ENCODE results near the gene SCAI. TPM values are rescaled to one million over a fixed set of nuclear protein-coding genes. Genes with fewer than 3 reads are reported as not detected.

The SCAI gene
- total RNA-seq, 4 donors from 2014 or later, result 5.6 to 10.4 (median 7.8) TPM

DNA sequence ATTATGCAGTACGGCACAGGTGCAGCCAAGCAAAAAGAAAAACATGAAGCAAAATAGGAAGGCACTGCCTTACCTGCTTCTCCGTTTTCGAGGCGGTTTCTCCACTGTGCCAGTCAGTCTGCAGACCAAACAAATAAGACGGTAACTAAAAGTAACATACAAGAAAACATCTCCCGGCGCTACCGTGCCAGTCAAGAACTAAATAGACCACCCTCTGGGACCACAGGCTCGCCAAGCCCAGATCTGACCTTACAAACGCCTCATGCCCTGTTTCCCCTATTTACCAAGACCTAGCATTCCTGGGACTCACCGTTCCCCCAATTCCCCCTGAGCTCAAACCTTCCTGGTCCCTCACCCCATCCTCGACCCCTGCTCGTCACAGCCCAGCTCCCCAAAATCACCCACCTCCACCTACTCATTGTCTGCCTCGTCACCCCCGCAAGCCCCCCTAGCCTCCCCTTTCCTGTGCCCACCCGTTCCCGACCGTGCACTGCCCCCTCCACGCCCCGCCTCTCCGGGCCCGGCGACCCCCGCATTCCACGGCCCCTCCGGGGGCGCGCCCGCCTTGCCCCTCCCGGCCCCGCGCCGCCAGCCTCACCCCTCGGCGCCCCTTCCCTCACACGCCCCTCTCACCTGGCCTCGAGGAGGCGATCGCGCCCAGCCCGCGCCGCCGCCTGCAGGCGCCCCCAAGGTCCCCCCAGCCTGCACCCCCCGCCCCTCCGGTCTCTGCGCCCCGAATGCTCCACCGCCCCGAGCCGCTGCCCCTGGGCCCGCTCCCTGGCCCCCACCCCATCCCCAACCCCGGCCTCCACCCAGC, 560 bp downstream of the SCAI start:
- Histone ChIP-seq H3K4me1 (peaks cover 5 to 31% (median 30%) of the 10 kb centered on the region in 4 donors), H3K27ac (replicated peaks in 1 of 4) (peak overlapping the region; percentile 70 to 88 (median 84)), H3K9me3 (no peaks in the 10 kb centered on the region), H3K36me3 (peaks cover 0 to 3% (median 0%) of the 10 kb centered on the region in 4 donors), H3K27me3 (no peaks in the 10 kb centered on the region), H3K4me3 (peak overlapping the region; percentile 80 to 96 (median 86))
- intact Hi-C loops (cut with DNase I), result loop anchor here (2.0 to 10.0 kb wide), 5 partner anchors 78 to 370 kb away; partner anchors contain the start of genes GOLGA1, HSPA5, NR6A1 and WDR38
- TF ChIP-seq POLR2A (IDR thresholded peaks at IDR 0.05; ENCODE audit: low read depth), result no peak
- TF ChIP-seq, protein P1, sequence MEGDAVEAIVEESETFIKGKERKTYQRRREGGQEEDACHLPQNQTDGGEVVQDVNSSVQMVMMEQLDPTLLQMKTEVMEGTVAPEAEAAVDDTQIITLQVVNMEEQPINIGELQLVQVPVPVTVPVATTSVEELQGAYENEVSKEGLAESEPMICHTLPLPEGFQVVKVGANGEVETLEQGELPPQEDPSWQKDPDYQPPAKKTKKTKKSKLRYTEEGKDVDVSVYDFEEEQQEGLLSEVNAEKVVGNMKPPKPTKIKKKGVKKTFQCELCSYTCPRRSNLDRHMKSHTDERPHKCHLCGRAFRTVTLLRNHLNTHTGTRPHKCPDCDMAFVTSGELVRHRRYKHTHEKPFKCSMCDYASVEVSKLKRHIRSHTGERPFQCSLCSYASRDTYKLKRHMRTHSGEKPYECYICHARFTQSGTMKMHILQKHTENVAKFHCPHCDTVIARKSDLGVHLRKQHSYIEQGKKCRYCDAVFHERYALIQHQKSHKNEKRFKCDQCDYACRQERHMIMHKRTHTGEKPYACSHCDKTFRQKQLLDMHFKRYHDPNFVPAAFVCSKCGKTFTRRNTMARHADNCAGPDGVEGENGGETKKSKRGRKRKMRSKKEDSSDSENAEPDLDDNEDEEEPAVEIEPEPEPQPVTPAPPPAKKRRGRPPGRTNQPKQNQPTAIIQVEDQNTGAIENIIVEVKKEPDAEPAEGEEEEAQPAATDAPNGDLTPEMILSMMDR (IDR thresholded peaks at IDR 0.05), result no peak
- no peak for TF ChIP-seq EP300 (IDR thresholded peaks at IDR 0.05)
- no peak for TF ChIP-seq POLR2AphosphoS5 (IDR thresholded peaks at IDR 0.05)
- no peak for DNase-seq (ENCODE audit: extremely low spot score)
- 3% methylated on average over 45 of the region's 54 CpGs for WGBS

DNA sequence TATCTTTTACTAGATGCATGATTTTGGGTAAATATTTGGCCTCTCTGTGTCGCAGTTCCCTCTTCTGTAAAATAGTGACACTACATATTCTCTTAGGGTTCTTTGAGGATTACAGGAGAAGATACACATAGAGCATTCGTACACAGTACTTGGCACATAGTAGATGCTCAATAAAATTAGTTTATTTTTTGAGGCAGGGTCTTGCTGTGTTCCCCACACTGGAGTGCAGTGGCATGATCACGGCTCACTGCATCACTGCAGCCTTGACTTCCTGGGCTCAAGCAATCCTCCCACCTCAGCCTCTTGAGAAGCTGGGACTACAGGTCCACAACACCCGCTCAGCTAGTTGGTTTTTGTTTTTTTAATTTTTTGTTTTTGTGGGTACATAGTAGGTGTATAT, 1.6 kb downstream of the SCAI start:
- intact Hi-C loops (cut with DNase I), result loop anchor here (2.0 to 10.0 kb wide), 5 partner anchors 77 to 369 kb away; partner anchors contain the start of genes GOLGA1, HSPA5, NR6A1 and WDR38
- no peaks in the 10 kb centered on the region for H3K27me3 ChIP-seq

DNA sequence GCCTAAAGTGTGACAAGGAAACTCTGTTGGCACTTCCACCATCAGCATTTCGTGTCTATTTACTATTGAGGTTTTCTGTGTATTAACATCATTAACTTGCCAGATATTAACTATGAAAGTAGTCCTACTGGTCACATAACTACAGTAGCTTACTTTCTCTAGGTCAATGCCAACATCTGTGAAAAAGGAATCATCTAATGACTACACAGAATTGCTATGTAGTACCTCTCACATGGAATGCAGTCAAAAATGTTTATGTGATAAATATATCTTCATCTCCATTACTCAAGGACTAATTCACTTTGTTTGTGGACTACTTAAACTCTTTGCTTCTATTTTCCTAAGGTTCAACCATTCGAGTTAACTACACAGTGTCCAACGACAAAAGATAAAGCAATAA, 2.1 kb downstream of the SCAI start:
- 82% methylated on average over 3 of the region's 3 CpGs for WGBS
- H3K27ac ChIP-seq (replicated peaks in 1 of 4), result no peak overlapping the region
- no peak for DNase-seq (ENCODE audit: extremely low spot score)
- intact Hi-C loops (cut with DNase I), result loop anchor here (5.0 to 10.0 kb wide), 4 partner anchors 76 to 369 kb away; partner anchors contain the start of genes HSPA5, NR6A1 and WDR38
- H3K9me3 ChIP-seq, result no peaks in the 10 kb centered on the region
- H3K27me3 ChIP-seq, result no peaks in the 10 kb centered on the region
- H3K4me3 ChIP-seq, result no peak overlapping the region
- peaks cover 5 to 23% (median 20%) of the 10 kb centered on the region in 4 donors for H3K4me1 ChIP-seq
- TF ChIP-seq EP300 (IDR thresholded peaks at IDR 0.05), result no peak
- TF ChIP-seq POLR2AphosphoS5 (IDR thresholded peaks at IDR 0.05), result no peak
- TF ChIP-seq, protein P1 (IDR thresholded peaks at IDR 0.05), result no peak
- no peak for TF ChIP-seq POLR2A (IDR thresholded peaks at IDR 0.05; ENCODE audit: low read depth)
- peaks cover 0 to 3% (median 0%) of the 10 kb centered on the region in 4 donors for H3K36me3 ChIP-seq

More for the DNA sequence above, 1.6 kb downstream of the SCAI start:
- peaks cover 5 to 28% (median 25%) of the 10 kb centered on the region in 4 donors for H3K4me1 ChIP-seq
- 90% methylated on average over 4 of the region's 4 CpGs for whole genome bisulfite sequencing
- no peak overlapping the region for H3K4me3 ChIP-seq
- peaks cover 0 to 3% (median 0%) of the 10 kb centered on the region in 4 donors for H3K36me3 ChIP-seq
- no peak overlapping the region for H3K27ac ChIP-seq (replicated peaks in 1 of 4)
- no peaks in the 10 kb centered on the region for H3K9me3 ChIP-seq
- DNase-seq (ENCODE audit: extremely low spot score), result no peak
- TF ChIP-seq POLR2A (IDR thresholded peaks at IDR 0.05; ENCODE audit: low read depth) (no peak), EP300 (IDR thresholded peaks at IDR 0.05) (no peak), POLR2AphosphoS5 (IDR thresholded peaks at IDR 0.05) (no peak)
- TF ChIP-seq, protein P1 (IDR thresholded peaks at IDR 0.05), result no peak

DNA sequence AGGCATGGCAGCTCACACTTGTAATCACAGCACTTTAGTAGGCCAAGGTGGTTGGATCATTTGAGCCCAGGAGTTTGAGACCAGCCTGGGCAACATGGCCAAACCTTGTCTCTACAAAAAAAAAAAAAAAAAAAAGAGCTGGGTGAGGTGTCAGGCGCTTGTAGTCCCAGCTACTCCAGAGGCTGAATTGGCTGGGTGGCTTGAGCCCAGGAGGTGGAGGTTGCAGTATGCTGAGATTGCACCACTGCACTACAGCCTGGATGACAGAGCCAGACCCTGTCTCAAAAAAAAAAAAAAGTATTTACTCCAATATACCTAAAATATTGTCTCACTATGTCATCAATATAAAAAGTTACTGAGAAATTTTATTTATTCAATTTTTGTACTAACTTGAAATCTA, 2.8 kb downstream of the SCAI start:
- intact Hi-C loops (cut with DNase I), result loop anchor here (5.0 to 10.0 kb wide), 4 partner anchors 76 to 368 kb away; partner anchors contain the start of genes HSPA5, NR6A1 and WDR38
- no peak for DNase-seq (ENCODE audit: extremely low spot score)
- no peak for TF ChIP-seq POLR2AphosphoS5 (IDR thresholded peaks at IDR 0.05)
- no peak for TF ChIP-seq EP300 (IDR thresholded peaks at IDR 0.05)
- TF ChIP-seq, protein P1 (IDR thresholded peaks at IDR 0.05), result no peak
- TF ChIP-seq POLR2A (IDR thresholded peaks at IDR 0.05; ENCODE audit: low read depth), result no peak
- H3K9me3 ChIP-seq, result no peaks in the 10 kb centered on the region
- 96% methylated on average over 1 of the region's 1 CpG for WGBS
- peaks cover 0 to 3% (median 0%) of the 10 kb centered on the region in 4 donors for H3K36me3 ChIP-seq
- no peaks in the 10 kb centered on the region for H3K27me3 ChIP-seq
- H3K4me1 ChIP-seq, result peaks cover 5 to 18% (median 13%) of the 10 kb centered on the region in 4 donors
- H3K4me3 ChIP-seq, result no peak overlapping the region
- no peak overlapping the region for H3K27ac ChIP-seq (replicated peaks in 1 of 4)
